ENCODE measurements around the gene UBE2H.

DNA sequence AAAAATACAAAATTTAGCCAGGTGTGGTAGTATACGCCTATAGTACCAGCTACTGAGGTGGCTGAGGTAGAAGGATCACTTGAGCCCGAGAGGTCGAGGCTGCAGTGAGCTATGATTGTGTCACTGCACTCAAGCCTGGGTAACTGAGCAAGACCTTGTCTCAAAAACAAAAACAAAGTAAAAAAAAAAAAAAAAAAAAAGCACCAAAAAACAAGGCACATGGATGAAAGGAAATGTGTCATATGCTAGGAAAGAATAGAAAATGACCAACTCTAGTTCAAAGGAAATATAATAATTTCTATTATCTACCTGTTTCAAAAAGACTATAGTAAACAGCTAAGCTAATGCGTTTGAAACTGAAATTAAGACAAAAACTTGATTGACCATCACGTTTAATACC, 33.8 kb downstream of the UBE2H start:
- TF ChIP-seq, protein P1, sequence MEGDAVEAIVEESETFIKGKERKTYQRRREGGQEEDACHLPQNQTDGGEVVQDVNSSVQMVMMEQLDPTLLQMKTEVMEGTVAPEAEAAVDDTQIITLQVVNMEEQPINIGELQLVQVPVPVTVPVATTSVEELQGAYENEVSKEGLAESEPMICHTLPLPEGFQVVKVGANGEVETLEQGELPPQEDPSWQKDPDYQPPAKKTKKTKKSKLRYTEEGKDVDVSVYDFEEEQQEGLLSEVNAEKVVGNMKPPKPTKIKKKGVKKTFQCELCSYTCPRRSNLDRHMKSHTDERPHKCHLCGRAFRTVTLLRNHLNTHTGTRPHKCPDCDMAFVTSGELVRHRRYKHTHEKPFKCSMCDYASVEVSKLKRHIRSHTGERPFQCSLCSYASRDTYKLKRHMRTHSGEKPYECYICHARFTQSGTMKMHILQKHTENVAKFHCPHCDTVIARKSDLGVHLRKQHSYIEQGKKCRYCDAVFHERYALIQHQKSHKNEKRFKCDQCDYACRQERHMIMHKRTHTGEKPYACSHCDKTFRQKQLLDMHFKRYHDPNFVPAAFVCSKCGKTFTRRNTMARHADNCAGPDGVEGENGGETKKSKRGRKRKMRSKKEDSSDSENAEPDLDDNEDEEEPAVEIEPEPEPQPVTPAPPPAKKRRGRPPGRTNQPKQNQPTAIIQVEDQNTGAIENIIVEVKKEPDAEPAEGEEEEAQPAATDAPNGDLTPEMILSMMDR (IDR thresholded peaks at IDR 0.05; ENCODE audit: low read depth, low read length, missing input control), result no peak
- TF ChIP-seq, protein P2, sequence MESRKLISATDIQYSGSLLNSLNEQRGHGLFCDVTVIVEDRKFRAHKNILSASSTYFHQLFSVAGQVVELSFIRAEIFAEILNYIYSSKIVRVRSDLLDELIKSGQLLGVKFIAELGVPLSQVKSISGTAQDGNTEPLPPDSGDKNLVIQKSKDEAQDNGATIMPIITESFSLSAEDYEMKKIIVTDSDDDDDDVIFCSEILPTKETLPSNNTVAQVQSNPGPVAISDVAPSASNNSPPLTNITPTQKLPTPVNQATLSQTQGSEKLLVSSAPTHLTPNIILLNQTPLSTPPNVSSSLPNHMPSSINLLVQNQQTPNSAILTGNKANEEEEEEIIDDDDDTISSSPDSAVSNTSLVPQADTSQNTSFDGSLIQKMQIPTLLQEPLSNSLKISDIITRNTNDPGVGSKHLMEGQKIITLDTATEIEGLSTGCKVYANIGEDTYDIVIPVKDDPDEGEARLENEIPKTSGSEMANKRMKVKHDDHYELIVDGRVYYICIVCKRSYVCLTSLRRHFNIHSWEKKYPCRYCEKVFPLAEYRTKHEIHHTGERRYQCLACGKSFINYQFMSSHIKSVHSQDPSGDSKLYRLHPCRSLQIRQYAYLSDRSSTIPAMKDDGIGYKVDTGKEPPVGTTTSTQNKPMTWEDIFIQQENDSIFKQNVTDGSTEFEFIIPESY (IDR thresholded peaks at IDR 0.05), result no peak
- no peak for TF ChIP-seq SP1 (IDR thresholded peaks at IDR 0.05)
- no peak for TF ChIP-seq RAD21 (IDR thresholded peaks at IDR 0.05)
